Mammary epithelial cell (primary cell): ENCODE data around the gene SLC2A9.

Source experiments
- CTCF ChIP-seq, 2 donors: IDR thresholded peaks in 1 of 2; conservative IDR thresholded peaks in 1 of 2; 2 replicates each; pipeline ENCODE4 v1.5.1; 2011 to 2012; ENCODE audit warnings: inconsistent platforms in 2 of 2, low read length in 2 of 2, mild to moderate bottlenecking in 2 of 2, control low read depth in 1 of 2, low read depth in 1 of 2; ENCODE audit not compliant: insufficient read depth in 1 of 2; ENCODE audit errors: extremely low read depth in 1 of 2
- EZH2 ChIP-seq: IDR thresholded peaks from 2 replicates; pipeline ENCODE4 v1.6.1; 2012; ENCODE audit warnings: low read length, inconsistent platforms, borderline replicate concordance

GRCh38 chr4:10030972-10031667, 9.8 kb upstream of the SLC2A9 start:
- TF ChIP-seq CTCF (conservative IDR thresholded peaks at IDR 0.05 in 1 of 2, IDR thresholded peaks at IDR 0.05 in 1 of 2; ENCODE audit: extremely low read depth in 1 of 2, insufficient read depth in 1 of 2, low read depth in 1 of 2, low read length in 2 of 2) (no peak), EZH2 (no peak)
